K562 (cell line): ENCODE results near the gene KANK4. TPM values are rescaled to one million over a fixed set of nuclear protein-coding genes. Genes with fewer than 3 reads are reported as not detected.

Experiments
- ATAC-seq: fragments of 200-7000 bp; cut with Tn5 transposase; 3 replicates; pipeline ENCODE4 v1.9.1; 2020; ENCODE audit warnings: moderate library complexity
- BruUV-seq: library from RNA; stranded (reverse); fragments of 400-500 nt; replicated peaks from 2 replicates; lab custom pipeline; 2021; lab: Mats Ljungman, UMichigan
- CTCF ChIA-PET: fragments of 300-600 bp; formaldehyde crosslinking; extraction: SDS; loops from one replicate; lab custom pipeline; 2021; ENCODE audit warnings: low intra/inter-chr PET ratio; lab: Yijun Ruan, JAX
- POLR2A ChIA-PET: fragments of 300-600, 350-650 bp; sonication (Branson Sonifier 250); formaldehyde crosslinking; extraction: SDS; loops from one replicate; lab custom pipeline; 2021; ENCODE audit warnings: antibody characterized with exemption, inconsistent platforms; lab: Yijun Ruan, JAX
- DNase-seq, 4 experiments: peaks; one replicate each; pipeline versions ENCODE4 v3.0.0 to v3.0.0-alpha.2; 2011 to 2018; ENCODE audit warnings: low spot score in 3 of 4, mixed read lengths in 3 of 4; ENCODE audit errors: extremely low read depth in 1 of 4
- FAIRE-seq: peaks from 2 replicates; lab custom pipeline; 2011; peaks lifted over from hg19 to GRCh38; lab: Jason Lieb, UNC
- H2AFZ ChIP-seq: 2 replicates; pipeline ENCODE4 v1.6.0; 2011; ENCODE audit warnings: low read depth, low read length, control low read depth, inconsistent platforms
- H3K27ac ChIP-seq: fragments of 200-600 bp; 3 replicates; pipeline ENCODE4 v1.8.0; 2011; ENCODE audit warnings: low read depth, mild to moderate bottlenecking, control low read depth, inconsistent platforms, low read length, moderate library complexity, mixed read lengths; ENCODE audit errors: extremely low read depth
- H3K27me3 ChIP-seq, 2 experiments: fragments of 300-600 bp in 1 of 2; 2 replicates in 1 of 2; 3 replicates in 1 of 2; pipeline versions ENCODE4 v1.6.0 to v1.8.0; 2011; ENCODE audit warnings: inconsistent platforms in 2 of 2, low read length in 2 of 2, mild to moderate bottlenecking in 1 of 2, mixed read lengths in 1 of 2, moderate library complexity in 1 of 2; ENCODE audit not compliant: control insufficient read depth in 2 of 2, insufficient read depth in 2 of 2
- H3K36me3 ChIP-seq: fragments of 300-600 bp; 3 replicates; pipeline ENCODE4 v1.8.0; 2011; ENCODE audit warnings: mild to moderate bottlenecking, low read length, inconsistent platforms; ENCODE audit not compliant: control insufficient read depth, insufficient read depth
- H3K4me1 ChIP-seq, 2 experiments: fragments of 200-600 bp in 1 of 2; replicated peaks in 1 of 2; 2 replicates in 1 of 2; 3 replicates in 1 of 2; pipeline versions ENCODE4 v1.5.1 to v1.8.0; 2011; ENCODE audit warnings: inconsistent platforms in 2 of 2, low read length in 2 of 2, mild to moderate bottlenecking in 1 of 2, mixed read lengths in 1 of 2, moderate library complexity in 1 of 2; ENCODE audit not compliant: control insufficient read depth in 2 of 2, insufficient read depth in 2 of 2
- H3K4me2 ChIP-seq: 2 replicates; pipeline ENCODE4 v1.6.1; 2011; ENCODE audit warnings: low read length, control low read depth, inconsistent platforms, mixed read lengths; ENCODE audit not compliant: insufficient read depth
- H3K4me3 ChIP-seq: fragments of 200-600 bp; sonication (generic), shearing (Covaris generic); 2 replicates; pipeline ENCODE4 v1.5.1; 2016; ENCODE audit warnings: control low read depth, inconsistent platforms
- H3K79me2 ChIP-seq: fragments of 200-600 bp; 3 replicates; pipeline ENCODE4 v1.8.0; 2011; ENCODE audit warnings: low read length, inconsistent platforms; ENCODE audit not compliant: control insufficient read depth, insufficient read depth
- H3K9ac ChIP-seq, 2 experiments: 2 replicates each; pipeline versions ENCODE4 v1.6.0 to v1.6.1; 2011; ENCODE audit warnings: low read depth in 2 of 2, low read length in 2 of 2, control low read depth in 1 of 2, inconsistent platforms in 1 of 2, mild to moderate bottlenecking in 1 of 2, mixed read lengths in 1 of 2; ENCODE audit not compliant: insufficient read depth in 1 of 2
- H3K9me1 ChIP-seq: one replicate; pipeline ENCODE4 v1.6.0; 2011; ENCODE audit warnings: inconsistent platforms, mild to moderate bottlenecking, low read length, moderate library complexity; ENCODE audit not compliant: control insufficient read depth, insufficient read depth
- H3K9me3 ChIP-seq: replicated peaks from 2 replicates; pipeline ENCODE4 v1.5.1; 2011; ENCODE audit warnings: low read depth, low read length, inconsistent platforms; ENCODE audit not compliant: control insufficient read depth, insufficient read depth
- H4K20me1 ChIP-seq: replicated peaks from 2 replicates; pipeline ENCODE4 v1.6.1; 2011; ENCODE audit warnings: low read length, inconsistent platforms, mixed read lengths; ENCODE audit not compliant: control insufficient read depth, insufficient read depth
- MCM2 ChIP-seq: fragments of 450-650 bp; IDR thresholded peaks from 2 replicates; pipeline ENCODE4 v1.6.1; 2017; ENCODE audit warnings: low read depth, mild to moderate bottlenecking
- NRF1 ChIP-seq, 2 experiments: fragments of 450-650 bp; IDR thresholded peaks in 1 of 2; conservative IDR thresholded peaks in 1 of 2; 2 replicates each; pipeline ENCODE4 v1.6.1; 2014; ENCODE audit warnings: mild to moderate bottlenecking in 2 of 2
- PTBP1 ChIP-seq: fragments of 200-400 bp; formaldehyde crosslinking; IDR thresholded peaks from 2 replicates; pipeline ENCODE4 v1.6.1; 2017; ENCODE audit warnings: low read depth, low read length
- SP1 ChIP-seq: sonication (generic); formaldehyde crosslinking; IDR thresholded peaks from 2 replicates; pipeline ENCODE4 v1.8.1; 2022; ENCODE audit warnings: mild to moderate bottlenecking, missing genetic modification reagents
- ZNF384 ChIP-seq: IDR thresholded peaks from 2 replicates; pipeline ENCODE4 v1.6.1; 2012; ENCODE audit warnings: low read depth, low read length, improper control_type of control experiment
- ZNF561 ChIP-seq: fragments of 450-650 bp; formaldehyde crosslinking; conservative IDR thresholded peaks from 2 replicates; pipeline ENCODE4 v1.4.0; 2020; ENCODE audit warnings: mild to moderate bottlenecking, moderate library complexity
- WGBS: fragments of 100-300 bp; shearing (Covaris generic); methylation state at CpG from one replicate; pipeline ENCODE4 v1.1.6; 2016; ENCODE audit warnings: low coverage, mixed read lengths; ENCODE audit not compliant: insufficient coverage; ENCODE audit errors: missing lambda C conversion rate; 5-methylcytosine and 5-hydroxymethylcytosine counted together
- in situ Hi-C: fragments of 300-500 bp; cut with MboI; formaldehyde crosslinking; loops from 4 replicates; pipeline ENCODE4 v1.15.0; 2018; ENCODE audit warnings: inconsistent platforms, mixed read lengths
- intact Hi-C: fragments of 100-400 bp; cut with micrococcal nuclease; formaldehyde crosslinking; loops from 2 replicates; pipeline ENCODE4 v1.14.2; 2022
- polyA plus RNA-seq, 8 experiments: library from polyadenylated mRNA; depleted of rRNA in 4 of 8; stranded (reverse) in 5 of 8; unstranded in 3 of 8; fragments of >200 nt; fragmentation: Nextera tagmentation in 2 of 8; fragmentation: Illumina TruSeq in 1 of 8; extraction: Ambion mirVana in 2 of 8; extraction: Trizol in 1 of 8; gene quantifications; 2 replicates each; pipeline versions ENCODE4 v1.2.1 to v1.2.3, GENCODE V29; 2011 to 2014; ENCODE audit warnings: inconsistent platforms in 1 of 8, missing spikeins in 1 of 8
- total RNA-seq, 7 experiments: library from RNA; depleted of rRNA in 6 of 7; stranded (reverse); fragments of >200 nt in 6 of 7; fragmentation: Illumina TruSeq in 2 of 7; extraction: Trizol in 2 of 7; gene quantifications; 2 replicates each; pipeline versions ENCODE4 v1.2.1 to v1.2.3, GENCODE V29; 2011 to 2021; ENCODE audit warnings: low replicate concordance in 1 of 7
- TF ChIP-seq, protein P1 (sequence below): IDR thresholded peaks from 2 replicates; pipeline ENCODE4 v1.6.1; 2011; ENCODE audit warnings: borderline replicate concordance, low read depth, mild to moderate bottlenecking, moderate library complexity, low read length; ENCODE audit not compliant: insufficient read depth, poor library complexity, severe bottlenecking
- TF ChIP-seq, protein P2 (sequence below): fragments of 200-400 bp; formaldehyde crosslinking; IDR thresholded peaks from 2 replicates; pipeline ENCODE4 v1.6.1; 2017; ENCODE audit warnings: mild to moderate bottlenecking, low read depth, low read length, moderate library complexity

Gene KANK4
- total and polyA plus RNA-seq, 9 of the 15 experiments (the other 6 are each of a cell fraction or from before 2014, with no cell fraction given) = not detected

DNA sequence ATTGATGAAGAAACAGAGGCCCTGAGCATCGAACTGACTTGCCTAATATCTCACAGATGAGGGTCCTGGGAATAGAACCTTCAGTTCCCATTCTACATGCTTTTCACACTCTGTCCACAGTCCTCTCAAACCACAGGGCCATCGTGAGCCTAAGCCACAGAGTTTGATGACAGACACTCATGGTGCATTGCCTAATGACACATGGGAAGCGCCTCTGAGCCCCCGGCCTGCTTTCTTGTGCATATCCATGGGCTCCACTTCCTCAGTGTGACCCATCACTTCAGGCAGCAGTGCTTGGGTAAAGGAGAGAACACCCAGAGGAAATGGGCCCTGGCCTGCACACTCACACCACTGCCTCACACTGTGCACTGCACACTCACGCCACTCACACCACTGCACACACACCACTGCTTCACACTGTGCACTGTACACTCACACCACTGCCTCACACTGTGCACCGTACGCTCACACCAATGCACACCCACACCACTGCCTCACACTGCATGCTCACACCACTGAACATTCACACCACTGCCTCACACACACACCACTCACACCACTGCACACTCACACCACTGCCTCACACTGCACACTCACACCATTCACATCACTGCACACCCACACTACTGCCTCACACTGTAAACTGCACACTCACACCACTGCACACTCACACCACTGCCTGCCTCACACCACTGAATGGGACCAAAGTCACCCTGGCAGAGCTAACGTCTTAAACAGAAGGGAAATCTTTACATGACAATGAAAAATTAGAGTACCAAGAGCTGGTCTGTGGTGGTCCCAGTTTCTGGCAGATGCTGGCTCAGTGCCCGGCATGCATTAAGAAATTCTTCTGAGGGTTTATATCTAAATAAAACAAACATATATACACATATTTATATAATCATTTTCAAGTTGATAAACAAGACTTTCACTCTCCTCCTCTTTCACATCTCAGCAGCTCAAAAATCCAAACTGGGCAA is 53.0 kb downstream of the KANK4 start:
- H3K36me3 ChIP-seq = no peaks in the 10 kb centered on the region
- FAIRE-seq = no peak
- H3K27me3 ChIP-seq = peaks cover 5 to 35% of the 10 kb centered on the region in 2 experiments; a peak in 4 of 5 replicates
- no peak overlapping the region for H3K4me2 ChIP-seq
- CTCF ChIA-PET = interaction anchor here (0.6 kb wide), 1 partner anchor 48 kb away, joined by 3 read pairs; no protein-coding TSS in a partner anchor
- no peaks in the 10 kb centered on the region for H3K4me1 ChIP-seq
- BruUV-seq = no TSS peak
- peaks cover 2% of the 10 kb centered on the region; the same call in 1 of the 2 replicates for H4K20me1 ChIP-seq
- no peak for TF ChIP-seq SP1 (CRISPR knock-in tag)
- TF ChIP-seq, all 486 proteins: peak for 0
- H3K9me1 ChIP-seq = no peaks in the 10 kb centered on the region
- WGBS = under 1% methylated on average over 7 of the region's 9 CpGs
- no peak overlapping the region for H3K27ac ChIP-seq
- H2AFZ ChIP-seq = no peak overlapping the region
- H3K9ac ChIP-seq = no peak overlapping the region
- POLR2A ChIA-PET = interaction anchor here (0.8 kb wide), 1 partner anchor 508 kb away, joined by 4 read pairs; no protein-coding TSS in a partner anchor
- ATAC-seq (no peak), DNase-seq (no peak)
- intact Hi-C loops (no loop called here), in situ Hi-C loops (no loop called here)
- H3K9me3 ChIP-seq = no peaks in the 10 kb centered on the region
- no peaks in the 10 kb centered on the region for H3K79me2 ChIP-seq
- H3K4me3 ChIP-seq = no peak overlapping the region

GRCh38 chr1:62263814-62264353 is 55.4 kb downstream of the KANK4 start:
- FAIRE-seq (no peak), DNase-seq (no peak), ATAC-seq (no peak)
- Histone ChIP-seq H3K4me1 (no peaks in the 10 kb centered on the region), H3K79me2 (no peaks in the 10 kb centered on the region), H4K20me1 (no peaks in the 10 kb centered on the region; the same call in 1 of the 2 replicates), H3K9me3 (no peaks in the 10 kb centered on the region), H3K27ac (no peak overlapping the region), H3K9ac (no peak overlapping the region), H3K4me2 (no peak overlapping the region), H3K36me3 (no peaks in the 10 kb centered on the region), H3K9me1 (no peaks in the 10 kb centered on the region), H3K4me3 (no peak overlapping the region), H2AFZ (no peak overlapping the region), H3K27me3 (peaks cover 7 to 40% of the 10 kb centered on the region in 2 experiments)
- in situ Hi-C loops (no loop called here), intact Hi-C loops (no loop called here)
- POLR2A ChIA-PET = interaction anchor here (0.7 kb wide), 1 partner anchor 1574 kb away, joined by 3 read pairs; no protein-coding TSS in a partner anchor
- CTCF ChIA-PET = no interaction called here
- no TSS peak for BruUV-seq
- WGBS = 3% methylated on average over 13 of the region's 13 CpGs
- TF ChIP-seq, protein P1, sequence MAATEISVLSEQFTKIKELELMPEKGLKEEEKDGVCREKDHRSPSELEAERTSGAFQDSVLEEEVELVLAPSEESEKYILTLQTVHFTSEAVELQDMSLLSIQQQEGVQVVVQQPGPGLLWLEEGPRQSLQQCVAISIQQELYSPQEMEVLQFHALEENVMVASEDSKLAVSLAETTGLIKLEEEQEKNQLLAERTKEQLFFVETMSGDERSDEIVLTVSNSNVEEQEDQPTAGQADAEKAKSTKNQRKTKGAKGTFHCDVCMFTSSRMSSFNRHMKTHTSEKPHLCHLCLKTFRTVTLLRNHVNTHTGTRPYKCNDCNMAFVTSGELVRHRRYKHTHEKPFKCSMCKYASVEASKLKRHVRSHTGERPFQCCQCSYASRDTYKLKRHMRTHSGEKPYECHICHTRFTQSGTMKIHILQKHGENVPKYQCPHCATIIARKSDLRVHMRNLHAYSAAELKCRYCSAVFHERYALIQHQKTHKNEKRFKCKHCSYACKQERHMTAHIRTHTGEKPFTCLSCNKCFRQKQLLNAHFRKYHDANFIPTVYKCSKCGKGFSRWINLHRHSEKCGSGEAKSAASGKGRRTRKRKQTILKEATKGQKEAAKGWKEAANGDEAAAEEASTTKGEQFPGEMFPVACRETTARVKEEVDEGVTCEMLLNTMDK = no peak
- no peak for TF ChIP-seq ZNF384
- TF ChIP-seq, protein P2, sequence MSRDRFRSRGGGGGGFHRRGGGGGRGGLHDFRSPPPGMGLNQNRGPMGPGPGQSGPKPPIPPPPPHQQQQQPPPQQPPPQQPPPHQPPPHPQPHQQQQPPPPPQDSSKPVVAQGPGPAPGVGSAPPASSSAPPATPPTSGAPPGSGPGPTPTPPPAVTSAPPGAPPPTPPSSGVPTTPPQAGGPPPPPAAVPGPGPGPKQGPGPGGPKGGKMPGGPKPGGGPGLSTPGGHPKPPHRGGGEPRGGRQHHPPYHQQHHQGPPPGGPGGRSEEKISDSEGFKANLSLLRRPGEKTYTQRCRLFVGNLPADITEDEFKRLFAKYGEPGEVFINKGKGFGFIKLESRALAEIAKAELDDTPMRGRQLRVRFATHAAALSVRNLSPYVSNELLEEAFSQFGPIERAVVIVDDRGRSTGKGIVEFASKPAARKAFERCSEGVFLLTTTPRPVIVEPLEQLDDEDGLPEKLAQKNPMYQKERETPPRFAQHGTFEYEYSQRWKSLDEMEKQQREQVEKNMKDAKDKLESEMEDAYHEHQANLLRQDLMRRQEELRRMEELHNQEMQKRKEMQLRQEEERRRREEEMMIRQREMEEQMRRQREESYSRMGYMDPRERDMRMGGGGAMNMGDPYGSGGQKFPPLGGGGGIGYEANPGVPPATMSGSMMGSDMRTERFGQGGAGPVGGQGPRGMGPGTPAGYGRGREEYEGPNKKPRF = no peak
- no peak for TF ChIP-seq MCM2
- TF ChIP-seq NRF1 (conservative IDR thresholded peaks at IDR 0.05 in 1 of 2, IDR thresholded peaks at IDR 0.05 in 1 of 2) = no peak
- no peak for TF ChIP-seq PTBP1
- no peak for TF ChIP-seq ZNF561 (CRISPR knock-in tag)
